ENCODE measurements around the gene SLC1A4.
"Not testable (repeated sequence)": the region's sequence is repeated elsewhere in the genome, so short reads cannot be mapped to it uniquely, and the experiment has no call there.

Gene SLC1A4

GRCh38 chr2:64989126-64989981 is at the start of gene SLC1A4:
TSS of gene SLC1A4 (plus strand) at chr2:64989399. CDS start at chr2:64989644, 245 bp downstream.
- DNase-seq (ENCODE audit: low spot score): peak; percentile 94

- DNase-seq (ENCODE audit: low spot score): no peak
Observed at GRCh38 chr2:64941143-64941542, 48.1 kb upstream of the SLC1A4 start.

- DNase-seq (ENCODE audit: low spot score): no peak
Observed at GRCh38 chr2:64941801-64942200, 47.4 kb upstream of the SLC1A4 start.

GRCh38 chr2:64942693-64943092 is 46.5 kb upstream of the SLC1A4 start:
- DNase-seq (ENCODE audit: low spot score): no peak

GRCh38 chr2:64943387-64944150 is 45.6 kb upstream of the SLC1A4 start:
- no peak for DNase-seq (ENCODE audit: low spot score)

- no peak for DNase-seq (ENCODE audit: low spot score)
Observed at GRCh38 chr2:64944484-64944883, 44.7 kb upstream of the SLC1A4 start.

- no peak for DNase-seq (ENCODE audit: low spot score)
Observed at GRCh38 chr2:64945973-64946768, 43.0 kb upstream of the SLC1A4 start.

GRCh38 chr2:64946769-64947247 is 42.4 kb upstream of the SLC1A4 start:
- no peak for DNase-seq (ENCODE audit: low spot score)

- no peak for DNase-seq (ENCODE audit: low spot score)
Observed at GRCh38 chr2:64947885-64948284, 41.3 kb upstream of the SLC1A4 start.

- DNase-seq (ENCODE audit: low spot score): no peak
Observed at GRCh38 chr2:64950226-64951160, 38.7 kb upstream of the SLC1A4 start.

- DNase-seq (ENCODE audit: low spot score): no peak
Observed at GRCh38 chr2:64951306-64951953, 37.8 kb upstream of the SLC1A4 start.

- no peak for DNase-seq (ENCODE audit: low spot score)
Observed at GRCh38 chr2:64952096-64952495, 37.1 kb upstream of the SLC1A4 start.

- DNase-seq (ENCODE audit: low spot score): no peak
Observed at GRCh38 chr2:64952511-64953482, 36.4 kb upstream of the SLC1A4 start.

- DNase-seq (ENCODE audit: low spot score): no peak
Observed at GRCh38 chr2:64955467-64955866, 33.7 kb upstream of the SLC1A4 start.

- no peak for DNase-seq (ENCODE audit: low spot score)
Observed at GRCh38 chr2:64957109-64957903, 31.9 kb upstream of the SLC1A4 start.

- no peak for DNase-seq (ENCODE audit: low spot score)
Observed at GRCh38 chr2:64958556-64958955, 30.6 kb upstream of the SLC1A4 start.

- DNase-seq (ENCODE audit: low spot score): no peak
Observed at GRCh38 chr2:64960819-64961218, 28.4 kb upstream of the SLC1A4 start.

- not testable (repeated sequence) for DNase-seq (ENCODE audit: low spot score)
Observed at GRCh38 chr2:64963138-64963537, 26.1 kb upstream of the SLC1A4 start.

GRCh38 chr2:64963719-64964118 is 25.5 kb upstream of the SLC1A4 start:
- no peak for DNase-seq (ENCODE audit: low spot score)

All from D341Med (cell line).